Fibroblast of gingiva (primary cell): ENCODE measurements around the gene RNF217.
"Not testable (repeated sequence)": the region's sequence is repeated elsewhere in the genome, so short reads cannot be mapped to it uniquely, and the experiment has no call there.

Experiments
- DNase-seq: peaks from one replicate; pipeline ENCODE4 v3.0.0-alpha.2; 2011; ENCODE audit warnings: low read depth

The RNF217 gene

DNA sequence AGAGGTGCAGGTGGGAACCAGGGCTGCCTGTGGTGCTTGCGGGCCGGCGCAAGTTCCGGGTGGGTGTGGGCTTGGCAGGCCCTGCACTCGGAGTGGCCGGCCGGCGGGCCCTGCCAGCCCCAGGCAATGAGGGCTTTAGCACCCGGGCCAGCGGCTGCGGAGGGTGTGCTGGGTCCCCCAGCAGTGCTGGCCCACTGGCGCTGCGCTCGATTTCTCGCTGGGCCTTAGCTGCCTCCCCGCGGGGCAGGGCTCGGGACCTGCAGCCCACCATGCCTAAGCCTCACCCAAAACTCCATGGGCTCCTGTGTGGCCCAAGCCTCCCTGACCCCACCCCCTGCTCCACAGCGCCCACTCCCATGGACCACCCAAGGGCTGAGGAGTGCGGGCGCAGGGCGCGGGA is 163.6 kb downstream of the RNF217 start:
- not testable (repeated sequence) for DNase-seq

DNA sequence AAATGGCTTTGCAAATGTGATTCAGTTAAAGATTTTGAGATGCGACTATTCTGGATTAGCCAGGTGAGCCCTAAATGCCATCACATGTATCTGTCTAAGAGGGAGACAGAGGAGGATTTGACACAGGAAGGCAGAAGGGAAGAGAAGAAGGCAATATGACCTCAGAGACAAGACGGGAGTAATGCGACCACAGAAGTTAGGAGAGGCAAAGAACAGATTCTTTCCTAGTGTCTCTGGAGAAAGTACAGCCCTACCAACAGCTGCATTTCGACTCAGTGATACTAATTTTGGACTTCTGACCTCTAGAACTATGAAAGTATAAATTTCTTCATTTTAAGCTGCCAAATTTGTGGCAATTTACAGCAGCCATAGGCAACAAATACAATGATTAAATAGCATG is 167.1 kb downstream of the RNF217 start:
- DNase-seq, result no peak

DNA sequence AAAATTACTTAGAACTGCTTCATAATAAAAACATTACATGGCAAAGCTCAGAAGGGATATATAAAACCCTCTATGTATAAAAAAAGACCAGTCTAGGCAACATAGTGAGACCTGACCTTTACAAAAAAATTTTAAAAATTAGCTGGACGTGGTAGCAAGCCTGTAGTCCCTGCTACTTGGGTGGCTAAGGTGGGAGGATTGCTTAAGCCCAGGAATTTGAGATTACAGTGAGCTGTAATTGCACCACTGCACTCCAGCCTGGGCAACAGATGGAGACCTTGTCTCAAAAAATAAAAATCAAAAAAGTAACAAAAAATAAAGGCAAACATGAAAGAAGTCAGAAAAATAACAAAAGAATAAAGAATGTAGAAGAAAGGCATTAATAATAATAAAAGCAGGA is 169.8 kb downstream of the RNF217 start:
- no peak for DNase-seq

DNA sequence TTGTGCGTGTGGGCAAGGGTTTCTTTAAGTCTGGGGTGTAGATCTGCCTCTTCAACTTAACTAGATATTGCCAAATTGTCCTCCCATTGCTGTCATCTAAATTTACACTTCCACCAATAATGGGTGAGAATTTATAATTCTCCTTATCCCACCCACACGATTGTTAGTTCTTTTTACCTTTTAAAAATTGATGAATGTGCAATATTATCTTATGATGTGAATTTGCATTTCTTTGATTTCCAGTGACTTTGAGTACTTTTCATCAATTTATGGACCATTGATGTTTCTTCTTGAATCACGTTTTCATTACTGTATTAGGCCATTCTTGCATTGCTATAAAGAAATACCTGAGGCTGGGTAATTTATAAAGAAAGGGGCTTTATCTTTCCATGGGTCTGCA is 174.1 kb downstream of the RNF217 start:
- no peak for DNase-seq

DNA sequence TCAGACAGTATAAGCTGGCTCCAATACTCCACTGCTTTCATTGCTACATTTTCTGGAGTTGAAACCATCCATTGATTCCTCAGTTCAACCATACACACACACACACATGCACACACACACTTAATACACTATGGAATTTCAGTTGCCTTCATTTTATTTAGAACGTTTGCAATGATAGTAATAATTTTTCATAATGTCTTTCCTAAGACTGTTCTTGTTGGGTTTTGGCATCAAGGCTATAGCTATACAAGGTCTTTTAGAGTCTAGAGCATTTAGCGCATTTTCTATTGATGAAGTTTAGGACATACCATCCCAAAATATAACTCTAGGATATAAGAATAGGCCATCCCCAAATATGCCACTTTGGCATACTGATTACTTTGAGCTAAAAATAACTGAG is 175.8 kb downstream of the RNF217 start:
- no peak for DNase-seq

- peak; percentile 6 for DNase-seq
These were observed 178.6 kb downstream of the RNF217 start for GRCh38 chr6:125140808-125141207.
